CD4-positive, alpha-beta T cell treated with Interleukin-2 at 100 ng/mL for 4 hours (primary cell): ENCODE measurements around the gene NACC2.

Experiments
- DNase-seq: peaks from one replicate; pipeline ENCODE4 v3.0.0-alpha.2; 2020; ENCODE audit warnings: low spot score

Gene NACC2

GRCh38 chr9:135957431-135957830 lies 137.7 kb downstream of the NACC2 start:
- no peak for DNase-seq

GRCh38 chr9:135956802-135957174 lies 138.3 kb downstream of the NACC2 start:
- DNase-seq: no peak
